ENCODE measurements around the gene VSTM4.

GRCh38 chr10:49052069-49052468, 63.3 kb downstream of the VSTM4 start:
- no peak for TF ChIP-seq CTCF (conservative IDR thresholded peaks at IDR 0.05 in 1 of 2, IDR thresholded peaks at IDR 0.05 in 1 of 2; ENCODE audit: low read depth in 1 of 2, low read length in 2 of 2)
- TF ChIP-seq EZH2 (IDR thresholded peaks at IDR 0.05; ENCODE audit: low read length, missing control alignments): no peak
